ENCODE data around the gene TMEM121B.

TMEM121B gene

DNA sequence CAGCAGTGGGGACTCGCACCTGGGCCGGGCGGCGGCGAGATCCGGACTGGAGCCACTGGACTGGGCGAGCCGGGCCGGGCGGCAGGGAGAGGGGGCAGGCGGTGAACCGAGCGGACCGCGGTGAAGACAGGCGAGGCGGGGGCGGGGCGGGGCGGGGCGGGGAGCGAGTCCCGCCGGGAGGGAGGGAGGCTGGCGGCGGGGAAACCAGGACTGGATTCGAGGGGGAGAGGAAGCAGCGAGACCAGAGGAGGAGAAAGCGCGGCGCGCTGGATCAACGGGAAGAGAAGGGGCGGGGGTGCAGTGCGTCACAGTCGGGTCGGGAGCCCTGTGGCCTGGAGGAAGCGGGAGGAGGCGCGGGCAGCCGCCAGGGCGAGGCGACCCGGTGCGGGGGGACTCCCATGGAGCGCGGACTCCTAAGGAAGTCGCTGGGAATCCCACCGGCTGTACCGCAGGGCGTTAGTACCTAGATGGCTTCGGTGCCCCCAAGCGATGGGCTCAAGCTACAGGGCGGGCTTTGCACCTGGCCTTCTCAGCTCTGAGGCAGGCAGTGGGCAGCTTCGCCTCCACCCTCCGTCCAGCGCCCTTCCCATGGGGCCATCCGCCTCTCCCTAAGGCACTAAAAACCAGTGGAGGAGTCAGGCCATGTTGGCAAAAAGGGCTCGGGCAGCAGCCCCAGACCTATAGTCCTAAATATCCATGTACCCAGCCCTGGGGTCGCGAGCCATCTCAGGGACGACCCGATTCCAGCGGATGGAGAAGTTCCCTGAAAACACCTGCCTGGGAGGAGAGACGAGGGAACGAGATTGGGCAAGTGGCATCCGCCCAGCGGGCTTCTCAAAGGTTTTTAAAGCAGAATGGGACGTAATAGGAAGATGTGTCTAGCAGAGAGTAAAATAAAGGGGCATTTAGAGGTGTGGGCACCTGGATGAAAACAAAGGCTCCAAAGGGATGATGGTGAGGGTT is at the start of gene TMEM121B:
Gene TMEM121B, minus strand, starts transcription at position 128 of the 963 bp plus-strand sequence. CDS start 233 bp downstream, outside the sequence.
- H3K27me3 ChIP-seq (ENCODE audit: control insufficient read depth, insufficient read depth, low read length), result peaks cover 9% of the 10 kb centered on the region
- H3K9me3 ChIP-seq (ENCODE audit: control insufficient read depth, insufficient read depth, low read length), result no peaks in the 10 kb centered on the region
- H3K4me1 ChIP-seq (ENCODE audit: control insufficient read depth, insufficient read depth, low read length), result peaks cover 12% of the 10 kb centered on the region
- peak within 1 kb of the TSS; percentile 74 for H3K9ac ChIP-seq (ENCODE audit: low read depth, low read length)
- peak within 1 kb of the TSS; percentile 63 for H3K4me3 ChIP-seq (ENCODE audit: low read depth, low read length)
- no peaks in the 10 kb centered on the region for H3K36me3 ChIP-seq (ENCODE audit: control insufficient read depth, insufficient read depth, low read length)

DNA sequence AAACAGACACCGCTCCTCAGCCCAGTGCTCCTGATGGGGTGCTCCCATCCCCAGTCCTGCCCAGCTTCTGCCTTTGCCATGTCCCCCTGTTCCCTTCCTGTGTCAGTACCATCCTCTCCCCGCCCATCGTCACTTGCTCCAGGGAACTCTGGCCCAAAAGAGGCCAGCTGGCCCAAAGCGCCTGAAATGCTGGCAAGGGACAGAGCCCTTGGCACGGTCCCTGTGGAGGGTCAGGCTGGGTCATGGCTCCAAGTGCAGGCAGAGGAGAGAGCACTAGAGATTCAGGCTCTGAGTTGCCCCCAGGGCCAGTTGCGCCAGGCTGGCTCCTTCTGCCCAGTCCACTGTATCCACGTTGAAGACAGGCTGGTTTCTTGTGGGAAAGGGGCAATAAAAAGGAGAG is 46.3 kb upstream of the TMEM121B start:
- H3K27me3 ChIP-seq (ENCODE audit: control insufficient read depth, insufficient read depth, low read length), result no peaks in the 10 kb centered on the region
- H3K9ac ChIP-seq (ENCODE audit: low read depth, low read length), result no peak overlapping the region
- no peaks in the 10 kb centered on the region for H3K9me3 ChIP-seq (ENCODE audit: control insufficient read depth, insufficient read depth, low read length)
- H3K4me1 ChIP-seq (ENCODE audit: control insufficient read depth, insufficient read depth, low read length), result peaks cover 3% of the 10 kb centered on the region
- H3K36me3 ChIP-seq (ENCODE audit: control insufficient read depth, insufficient read depth, low read length), result no peaks in the 10 kb centered on the region
- H3K4me3 ChIP-seq (ENCODE audit: low read depth, low read length), result no peak overlapping the region

DNA sequence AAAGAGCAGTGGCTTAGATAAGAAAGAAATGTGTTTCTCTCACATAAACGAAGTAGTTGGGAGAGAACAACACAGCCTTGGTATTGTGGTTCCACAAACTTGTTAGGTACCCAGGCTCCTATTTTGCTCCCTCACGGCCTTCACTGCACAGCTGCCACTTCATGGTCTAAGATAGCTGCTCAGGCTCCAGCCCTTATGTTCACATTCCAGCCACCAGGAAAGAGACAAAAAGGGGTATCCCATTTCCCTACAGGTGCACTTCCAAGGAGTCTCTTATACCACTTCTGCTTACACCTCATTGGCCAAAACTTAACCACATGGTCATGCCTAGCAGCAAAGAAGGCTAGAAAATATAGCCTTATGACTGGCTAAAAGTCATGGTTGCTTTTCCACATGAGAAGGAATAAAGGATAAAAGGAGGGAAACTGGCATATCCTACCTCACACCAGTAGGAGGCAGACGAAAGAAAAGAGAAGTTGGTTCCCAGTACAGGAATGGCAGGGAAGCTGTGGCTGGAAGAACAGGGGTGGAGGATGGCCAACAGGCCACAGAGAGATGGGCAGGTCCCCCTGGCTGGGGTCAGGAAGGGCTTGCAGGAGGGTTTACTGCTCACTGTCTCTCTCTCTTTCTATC is 43.3 kb upstream of the TMEM121B start:
- H3K4me1 ChIP-seq (ENCODE audit: control insufficient read depth, insufficient read depth, low read length), result peaks cover 4% of the 10 kb centered on the region
- peaks cover 4% of the 10 kb centered on the region for H3K27me3 ChIP-seq (ENCODE audit: control insufficient read depth, insufficient read depth, low read length)

DNA sequence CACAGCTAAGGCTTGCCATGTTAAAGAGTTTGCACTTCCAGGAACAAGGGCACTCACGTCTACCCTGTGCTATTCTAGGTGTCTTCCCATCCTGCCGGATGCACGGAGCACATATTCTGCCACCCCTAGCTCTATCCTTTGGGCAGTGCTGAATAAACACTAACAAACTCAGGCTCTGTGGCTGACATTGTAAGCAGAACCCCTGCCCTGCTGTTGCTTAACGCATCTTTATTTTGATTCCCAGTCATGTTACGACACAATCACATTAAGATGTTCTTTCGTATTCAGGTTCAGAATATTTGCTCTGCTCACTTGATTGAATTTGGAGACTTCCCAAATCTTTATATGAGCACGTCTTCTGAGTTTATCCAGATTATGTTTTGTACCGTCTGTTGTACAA is 41.6 kb upstream of the TMEM121B start:
- Histone ChIP-seq H3K27me3 (ENCODE audit: control insufficient read depth, insufficient read depth, low read length) (peaks cover 4% of the 10 kb centered on the region), H3K36me3 (ENCODE audit: control insufficient read depth, insufficient read depth, low read length) (no peaks in the 10 kb centered on the region), H3K4me3 (ENCODE audit: low read depth, low read length) (no peak overlapping the region), H3K9me3 (ENCODE audit: control insufficient read depth, insufficient read depth, low read length) (no peaks in the 10 kb centered on the region), H3K9ac (ENCODE audit: low read depth, low read length) (no peak overlapping the region), H3K4me1 (ENCODE audit: control insufficient read depth, insufficient read depth, low read length) (peaks cover 4% of the 10 kb centered on the region)

More for the DNA sequence above, 43.3 kb upstream of the TMEM121B start:
- Histone ChIP-seq H3K9me3 (ENCODE audit: control insufficient read depth, insufficient read depth, low read length) (no peaks in the 10 kb centered on the region), H3K4me3 (ENCODE audit: low read depth, low read length) (no peak overlapping the region), H3K36me3 (ENCODE audit: control insufficient read depth, insufficient read depth, low read length) (no peaks in the 10 kb centered on the region), H3K9ac (ENCODE audit: low read depth, low read length) (no peak overlapping the region)

DNA sequence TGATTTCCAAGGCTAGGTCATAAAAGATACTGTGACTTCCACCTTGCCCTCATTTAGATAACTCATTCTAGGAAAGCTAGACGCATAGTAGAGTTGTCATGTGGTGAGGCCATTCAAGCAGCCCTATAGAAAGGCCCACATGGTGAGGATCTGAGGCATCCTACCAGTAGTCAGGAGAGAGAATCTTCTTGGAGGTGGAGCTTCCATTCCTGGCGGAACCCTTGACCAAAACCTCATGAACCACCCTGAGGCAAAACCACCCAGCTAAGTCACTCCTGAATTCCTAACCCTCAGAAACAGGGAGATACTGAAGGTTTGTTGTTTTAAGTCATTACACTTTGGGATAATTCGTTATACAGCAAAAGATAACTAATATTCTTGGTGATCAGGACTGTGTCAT is 40.8 kb upstream of the TMEM121B start:
- H3K27me3 ChIP-seq (ENCODE audit: control insufficient read depth, insufficient read depth, low read length), result peaks cover 4% of the 10 kb centered on the region
- H3K9me3 ChIP-seq (ENCODE audit: control insufficient read depth, insufficient read depth, low read length), result no peaks in the 10 kb centered on the region
- H3K4me1 ChIP-seq (ENCODE audit: control insufficient read depth, insufficient read depth, low read length), result peaks cover 4% of the 10 kb centered on the region
- H3K36me3 ChIP-seq (ENCODE audit: control insufficient read depth, insufficient read depth, low read length), result no peaks in the 10 kb centered on the region
- H3K4me3 ChIP-seq (ENCODE audit: low read depth, low read length), result no peak overlapping the region
- H3K9ac ChIP-seq (ENCODE audit: low read depth, low read length), result no peak overlapping the region

DNA sequence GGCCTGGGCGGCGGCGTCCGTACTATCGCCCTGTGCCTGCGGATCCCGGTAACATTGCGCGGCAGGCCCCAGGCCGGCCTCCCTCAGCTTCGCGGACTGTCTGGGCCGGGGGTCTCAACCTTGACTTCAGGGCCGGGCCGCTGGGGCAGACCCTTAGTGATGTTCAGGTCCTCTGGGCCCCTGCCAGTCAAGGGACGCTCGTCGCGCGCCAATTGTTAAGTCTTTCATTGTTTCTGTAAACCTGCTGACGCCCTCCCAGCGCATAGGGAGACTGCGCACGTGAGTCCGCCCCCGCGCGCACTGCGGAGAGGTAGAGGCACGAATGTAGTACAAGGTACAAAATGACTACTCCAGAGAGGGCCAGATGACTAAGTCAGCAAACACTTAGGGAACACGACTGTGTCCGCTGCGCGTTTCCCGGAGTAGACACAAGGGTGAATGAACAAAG is 38.4 kb upstream of the TMEM121B start:
- Histone ChIP-seq H3K4me3 (ENCODE audit: low read depth, low read length) (peak overlapping the region; percentile 74), H3K9ac (ENCODE audit: low read depth, low read length) (no peak overlapping the region), H3K36me3 (ENCODE audit: control insufficient read depth, insufficient read depth, low read length) (no peaks in the 10 kb centered on the region), H3K9me3 (ENCODE audit: control insufficient read depth, insufficient read depth, low read length) (no peaks in the 10 kb centered on the region), H3K27me3 (ENCODE audit: control insufficient read depth, insufficient read depth, low read length) (peaks cover 4% of the 10 kb centered on the region), H3K4me1 (ENCODE audit: control insufficient read depth, insufficient read depth, low read length) (peaks cover 4% of the 10 kb centered on the region)

DNA sequence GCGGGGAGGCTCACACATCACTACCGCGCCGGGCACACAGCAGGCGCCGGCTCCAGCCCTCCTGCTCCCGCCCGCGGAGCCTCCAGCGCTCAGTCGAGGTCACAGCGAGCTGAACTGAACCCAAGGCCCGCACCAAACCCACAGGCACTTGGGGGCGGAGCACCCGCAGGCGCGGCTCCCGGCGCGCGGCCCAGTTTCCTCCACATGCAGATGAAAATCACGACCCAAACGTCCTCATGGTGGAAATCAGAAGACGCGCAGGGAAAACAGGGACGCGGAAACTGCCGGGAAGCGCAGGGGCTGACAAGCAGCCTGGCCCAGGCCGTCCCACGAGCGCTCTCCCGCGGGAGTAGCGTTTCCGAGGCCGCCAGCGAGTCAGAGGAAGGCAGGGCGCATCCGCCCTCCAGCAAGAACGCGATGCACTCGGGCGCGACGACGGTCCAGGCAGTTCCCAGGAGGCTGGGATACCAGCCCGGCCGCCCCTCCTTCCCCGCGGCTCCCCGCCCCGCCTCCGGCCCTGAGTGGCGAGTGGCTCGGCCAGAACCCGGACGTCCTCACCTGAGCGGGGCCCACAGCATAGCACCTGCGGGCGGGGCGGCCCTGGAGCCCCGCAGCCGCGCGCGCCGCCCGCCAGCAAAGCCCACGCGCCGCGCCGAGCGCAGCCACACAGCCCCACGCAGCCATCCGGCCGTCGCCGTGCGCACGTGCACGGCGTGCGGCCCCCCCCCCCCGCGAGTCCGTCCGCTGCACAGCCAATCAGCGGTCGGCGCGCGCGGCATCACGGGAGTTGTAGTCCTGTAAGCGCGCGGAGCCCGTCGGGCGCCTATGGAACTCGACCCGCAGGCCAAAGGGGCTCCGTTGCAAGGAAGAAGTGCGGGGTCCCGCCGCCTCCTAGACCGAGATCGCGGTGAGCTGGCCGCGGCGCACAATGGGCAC is 37.7 kb upstream of the TMEM121B start, which contains the start of gene HDHD5:
Gene HDHD5, minus strand, starts transcription at position 710 of the 936 bp plus-strand sequence. Its CDS starts 26 bp downstream, at position 684.
- peaks cover 4% of the 10 kb centered on the region for H3K4me1 ChIP-seq (ENCODE audit: control insufficient read depth, insufficient read depth, low read length)
- no peaks in the 10 kb centered on the region for H3K36me3 ChIP-seq (ENCODE audit: control insufficient read depth, insufficient read depth, low read length)

DNA sequence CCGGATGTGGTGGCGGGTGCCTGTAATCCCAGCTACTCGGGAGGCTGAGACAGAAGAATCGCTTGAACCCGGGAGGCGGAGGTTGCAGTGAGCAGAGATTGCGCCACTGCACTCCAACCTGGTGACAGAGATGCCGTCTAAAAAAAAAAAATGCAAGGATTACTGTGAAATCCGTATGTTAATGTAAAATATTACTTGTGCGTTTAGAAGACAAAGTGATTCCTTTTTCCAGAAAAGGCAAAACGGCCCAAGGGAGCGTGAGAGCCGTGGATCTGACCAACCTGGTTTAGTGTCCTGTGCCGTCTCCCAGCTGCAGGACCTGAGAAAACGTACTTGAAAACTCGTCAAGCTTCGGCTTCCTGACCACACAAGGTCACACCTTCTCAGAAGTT is 37.0 kb upstream of the TMEM121B start:
- H3K36me3 ChIP-seq (ENCODE audit: control insufficient read depth, insufficient read depth, low read length), result no peaks in the 10 kb centered on the region
- peak overlapping the region; percentile 81 for H3K9ac ChIP-seq (ENCODE audit: low read depth, low read length)
- H3K4me1 ChIP-seq (ENCODE audit: control insufficient read depth, insufficient read depth, low read length), result peaks cover 4% of the 10 kb centered on the region
- no peaks in the 10 kb centered on the region for H3K9me3 ChIP-seq (ENCODE audit: control insufficient read depth, insufficient read depth, low read length)
- H3K4me3 ChIP-seq (ENCODE audit: low read depth, low read length), result peak overlapping the region; percentile 74
- peaks cover 4% of the 10 kb centered on the region for H3K27me3 ChIP-seq (ENCODE audit: control insufficient read depth, insufficient read depth, low read length)

More for the DNA sequence above, 37.7 kb upstream of the TMEM121B start, which contains the start of gene HDHD5:
- peak within 1 kb of the TSS; percentile 81 for H3K9ac ChIP-seq (ENCODE audit: low read depth, low read length)
- H3K9me3 ChIP-seq (ENCODE audit: control insufficient read depth, insufficient read depth, low read length), result no peaks in the 10 kb centered on the region
- peak within 1 kb of the TSS; percentile 74 for H3K4me3 ChIP-seq (ENCODE audit: low read depth, low read length)
- peaks cover 4% of the 10 kb centered on the region for H3K27me3 ChIP-seq (ENCODE audit: control insufficient read depth, insufficient read depth, low read length)

DNA sequence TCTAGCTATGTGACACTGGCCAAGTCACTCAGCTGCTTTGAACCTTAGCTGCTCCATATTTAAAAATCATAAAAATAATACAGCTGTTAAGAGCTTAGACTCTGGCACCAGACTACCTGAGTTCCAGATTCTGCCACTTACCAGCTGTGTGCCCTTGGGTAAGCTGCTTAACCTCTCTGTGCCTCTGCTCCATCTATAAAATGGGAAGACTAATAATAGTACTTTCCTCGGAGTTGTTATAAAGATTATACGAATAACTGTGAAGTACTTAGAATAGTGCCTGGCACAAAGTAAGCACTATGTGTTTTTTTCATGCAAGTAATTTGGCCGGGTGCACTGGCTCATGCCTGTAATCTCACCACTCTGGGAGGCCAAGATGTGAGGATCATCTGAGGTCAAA is 36.6 kb upstream of the TMEM121B start:
- no peak overlapping the region for H3K4me3 ChIP-seq (ENCODE audit: low read depth, low read length)
- H3K4me1 ChIP-seq (ENCODE audit: control insufficient read depth, insufficient read depth, low read length), result peaks cover 4% of the 10 kb centered on the region
- no peak overlapping the region for H3K9ac ChIP-seq (ENCODE audit: low read depth, low read length)
- no peaks in the 10 kb centered on the region for H3K36me3 ChIP-seq (ENCODE audit: control insufficient read depth, insufficient read depth, low read length)
- H3K27me3 ChIP-seq (ENCODE audit: control insufficient read depth, insufficient read depth, low read length), result peaks cover 4% of the 10 kb centered on the region
- no peaks in the 10 kb centered on the region for H3K9me3 ChIP-seq (ENCODE audit: control insufficient read depth, insufficient read depth, low read length)

DNA sequence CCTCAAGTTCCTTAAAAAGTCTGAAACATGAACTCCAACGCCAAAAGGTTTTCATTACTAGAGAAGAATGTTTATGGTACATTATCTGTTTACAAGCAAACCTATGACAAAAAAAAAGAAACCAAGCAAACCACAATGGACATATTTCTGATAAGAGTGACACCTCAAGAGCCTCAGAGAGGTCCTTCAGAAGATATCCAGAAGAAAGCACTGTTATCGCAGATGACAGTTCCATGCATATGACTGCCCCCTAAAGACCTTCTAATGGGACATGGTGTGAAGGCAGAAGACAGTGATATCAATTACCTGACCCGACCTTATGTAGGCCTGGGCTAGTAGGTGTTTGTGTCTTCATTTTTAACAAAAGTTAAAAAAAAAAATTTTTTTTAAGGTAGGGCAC is 34.8 kb upstream of the TMEM121B start:
- H3K4me1 ChIP-seq (ENCODE audit: control insufficient read depth, insufficient read depth, low read length), result peaks cover 4% of the 10 kb centered on the region
- H3K4me3 ChIP-seq (ENCODE audit: low read depth, low read length), result no peak overlapping the region
- H3K9me3 ChIP-seq (ENCODE audit: control insufficient read depth, insufficient read depth, low read length), result no peaks in the 10 kb centered on the region
- H3K9ac ChIP-seq (ENCODE audit: low read depth, low read length), result no peak overlapping the region
- H3K36me3 ChIP-seq (ENCODE audit: control insufficient read depth, insufficient read depth, low read length), result no peaks in the 10 kb centered on the region
- peaks cover 4% of the 10 kb centered on the region for H3K27me3 ChIP-seq (ENCODE audit: control insufficient read depth, insufficient read depth, low read length)

DNA sequence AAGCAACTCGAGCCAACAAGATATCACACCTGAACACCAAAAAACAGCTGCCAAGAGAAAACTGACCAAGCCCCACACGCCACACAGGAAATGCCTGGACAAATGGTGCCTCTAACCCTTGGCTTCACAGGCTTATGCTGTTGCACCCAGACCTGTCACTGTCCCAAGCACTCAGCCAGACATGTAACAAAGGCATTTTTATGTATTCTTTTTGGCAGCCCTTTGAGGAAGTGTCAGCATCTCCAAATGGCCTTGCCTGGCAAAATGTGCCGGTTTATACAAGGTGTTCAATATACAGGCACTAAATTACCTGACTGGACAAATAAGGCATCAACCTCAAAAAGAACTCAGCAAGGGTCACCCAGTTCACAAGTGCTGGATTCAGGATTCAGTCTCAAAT is 31.8 kb upstream of the TMEM121B start:
- Histone ChIP-seq H3K27me3 (ENCODE audit: control insufficient read depth, insufficient read depth, low read length) (no peaks in the 10 kb centered on the region), H3K4me1 (ENCODE audit: control insufficient read depth, insufficient read depth, low read length) (no peaks in the 10 kb centered on the region), H3K36me3 (ENCODE audit: control insufficient read depth, insufficient read depth, low read length) (no peaks in the 10 kb centered on the region), H3K4me3 (ENCODE audit: low read depth, low read length) (no peak overlapping the region), H3K9ac (ENCODE audit: low read depth, low read length) (no peak overlapping the region), H3K9me3 (ENCODE audit: control insufficient read depth, insufficient read depth, low read length) (no peaks in the 10 kb centered on the region)

All from iPS-15b (cell line).